NB4 (cell line): Measurements from ENCODE around the gene PLPPR1.

ENCODE experiments used
- MAX ChIP-seq: IDR thresholded peaks from 2 replicates; pipeline ENCODE4 v1.6.1; 2011; ENCODE audit warnings: low read depth, low read length
- MYC ChIP-seq: IDR thresholded peaks from 2 replicates; pipeline ENCODE4 v1.6.1; 2011; ENCODE audit warnings: low read depth, low read length
- POLR2A ChIP-seq: IDR thresholded peaks from 2 replicates; pipeline ENCODE4 v1.6.1; 2011; ENCODE audit warnings: mild to moderate bottlenecking; ENCODE audit not compliant: insufficient read length; ENCODE audit errors: extremely low read depth
- TF ChIP-seq, protein P1 (sequence below): IDR thresholded peaks from one replicate; pipeline ENCODE4 v1.5.1; 2012; ENCODE audit warnings: low read depth, low read length

DNA sequence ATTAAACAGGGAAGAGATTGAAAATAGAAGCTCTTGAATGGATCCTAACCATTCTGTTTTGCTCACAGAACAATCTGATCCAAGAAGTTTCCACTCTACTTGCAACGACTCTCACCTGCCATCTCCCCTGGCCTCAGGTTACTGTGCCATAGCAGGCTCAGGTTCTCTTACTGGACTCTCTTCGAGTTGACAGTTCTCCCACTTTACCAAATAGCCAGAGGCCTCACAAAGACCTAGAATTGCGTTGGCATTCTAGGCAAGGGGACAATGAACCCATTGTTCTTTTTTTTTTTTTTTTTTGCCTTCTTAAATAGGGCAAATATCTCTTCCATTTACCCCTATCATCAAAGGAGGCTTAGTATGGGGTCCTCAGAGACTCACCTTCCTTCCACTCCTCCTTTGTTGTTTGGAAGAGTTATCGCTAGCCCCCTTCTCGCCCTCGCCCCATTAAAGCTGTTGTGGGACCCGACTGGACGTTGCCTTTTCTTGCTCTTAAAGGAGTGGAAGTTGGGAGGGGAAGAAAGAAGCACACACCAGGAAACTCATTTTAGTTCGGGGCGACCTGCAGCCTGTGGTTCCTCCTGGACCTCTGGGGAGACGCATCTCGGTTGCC, 688 bp upstream of the PLPPR1 start:
- TF ChIP-seq MYC: no peak
- TF ChIP-seq, protein P1, sequence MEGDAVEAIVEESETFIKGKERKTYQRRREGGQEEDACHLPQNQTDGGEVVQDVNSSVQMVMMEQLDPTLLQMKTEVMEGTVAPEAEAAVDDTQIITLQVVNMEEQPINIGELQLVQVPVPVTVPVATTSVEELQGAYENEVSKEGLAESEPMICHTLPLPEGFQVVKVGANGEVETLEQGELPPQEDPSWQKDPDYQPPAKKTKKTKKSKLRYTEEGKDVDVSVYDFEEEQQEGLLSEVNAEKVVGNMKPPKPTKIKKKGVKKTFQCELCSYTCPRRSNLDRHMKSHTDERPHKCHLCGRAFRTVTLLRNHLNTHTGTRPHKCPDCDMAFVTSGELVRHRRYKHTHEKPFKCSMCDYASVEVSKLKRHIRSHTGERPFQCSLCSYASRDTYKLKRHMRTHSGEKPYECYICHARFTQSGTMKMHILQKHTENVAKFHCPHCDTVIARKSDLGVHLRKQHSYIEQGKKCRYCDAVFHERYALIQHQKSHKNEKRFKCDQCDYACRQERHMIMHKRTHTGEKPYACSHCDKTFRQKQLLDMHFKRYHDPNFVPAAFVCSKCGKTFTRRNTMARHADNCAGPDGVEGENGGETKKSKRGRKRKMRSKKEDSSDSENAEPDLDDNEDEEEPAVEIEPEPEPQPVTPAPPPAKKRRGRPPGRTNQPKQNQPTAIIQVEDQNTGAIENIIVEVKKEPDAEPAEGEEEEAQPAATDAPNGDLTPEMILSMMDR: no peak
- no peak for TF ChIP-seq MAX
- no peak for TF ChIP-seq POLR2A
